KMS-11 (cell line): ENCODE measurements around the gene PALLD.

Source experiments
- H2AFZ ChIP-seq: fragments of 200-600 bp; sonication (generic); 2 replicates; pipeline ENCODE4 v1.6.1; 2016; ENCODE audit warnings: antibody characterized with exemption, mixed run types, low read depth
- H3K27ac ChIP-seq: fragments of 200-600 bp; sonication (generic); 2 replicates; pipeline ENCODE4 v1.6.1; 2016; ENCODE audit warnings: mild to moderate bottlenecking, mixed run types
- H3K27me3 ChIP-seq: fragments of 200-600 bp; sonication (generic); 2 replicates; pipeline ENCODE4 v1.6.1; 2017; ENCODE audit warnings: mild to moderate bottlenecking, low read depth, mixed run types, moderate library complexity; ENCODE audit not compliant: insufficient read depth
- H3K36me3 ChIP-seq: fragments of 200-600 bp; sonication (generic); 2 replicates; pipeline ENCODE4 v1.6.1; 2017; ENCODE audit warnings: mild to moderate bottlenecking, mixed run types; ENCODE audit not compliant: insufficient read depth
- H3K4me1 ChIP-seq: fragments of 200-600 bp; sonication (generic); 2 replicates; pipeline ENCODE4 v1.6.1; 2016; ENCODE audit warnings: mild to moderate bottlenecking, low read depth, mixed run types; ENCODE audit not compliant: poor library complexity, severe bottlenecking
- H3K4me2 ChIP-seq: fragments of 200-600 bp; sonication (generic); 2 replicates; pipeline ENCODE4 v1.7.0; 2016; ENCODE audit warnings: mild to moderate bottlenecking, mixed run types
- H3K4me3 ChIP-seq: fragments of 200-600 bp; sonication (generic); IDR thresholded peaks from 2 replicates; pipeline ENCODE4 v1.6.1; 2017; ENCODE audit warnings: low read depth, low read length, mixed read lengths; ENCODE audit not compliant: insufficient read depth
- H3K79me2 ChIP-seq: fragments of 200-600 bp; sonication (generic); 2 replicates; pipeline ENCODE4 v1.6.1; 2016; ENCODE audit warnings: low read depth, mixed run types; ENCODE audit not compliant: insufficient read depth
- H3K9ac ChIP-seq: fragments of 200-600 bp; sonication (generic); 2 replicates; pipeline ENCODE4 v1.6.1; 2016; ENCODE audit warnings: mild to moderate bottlenecking, mixed run types
- H4K20me1 ChIP-seq: fragments of 200-600 bp; sonication (generic); 2 replicates; pipeline ENCODE4 v1.6.1; 2016; ENCODE audit warnings: mild to moderate bottlenecking, mixed run types; ENCODE audit not compliant: insufficient read depth
- CTCF ChIP-seq: fragments of 200-600 bp; sonication (generic); conservative IDR thresholded peaks from 2 replicates; pipeline ENCODE4 v1.6.1; 2017; ENCODE audit warnings: low read depth, mild to moderate bottlenecking, antibody characterized with exemption, low read length, moderate library complexity, mixed read lengths

PALLD gene

DNA sequence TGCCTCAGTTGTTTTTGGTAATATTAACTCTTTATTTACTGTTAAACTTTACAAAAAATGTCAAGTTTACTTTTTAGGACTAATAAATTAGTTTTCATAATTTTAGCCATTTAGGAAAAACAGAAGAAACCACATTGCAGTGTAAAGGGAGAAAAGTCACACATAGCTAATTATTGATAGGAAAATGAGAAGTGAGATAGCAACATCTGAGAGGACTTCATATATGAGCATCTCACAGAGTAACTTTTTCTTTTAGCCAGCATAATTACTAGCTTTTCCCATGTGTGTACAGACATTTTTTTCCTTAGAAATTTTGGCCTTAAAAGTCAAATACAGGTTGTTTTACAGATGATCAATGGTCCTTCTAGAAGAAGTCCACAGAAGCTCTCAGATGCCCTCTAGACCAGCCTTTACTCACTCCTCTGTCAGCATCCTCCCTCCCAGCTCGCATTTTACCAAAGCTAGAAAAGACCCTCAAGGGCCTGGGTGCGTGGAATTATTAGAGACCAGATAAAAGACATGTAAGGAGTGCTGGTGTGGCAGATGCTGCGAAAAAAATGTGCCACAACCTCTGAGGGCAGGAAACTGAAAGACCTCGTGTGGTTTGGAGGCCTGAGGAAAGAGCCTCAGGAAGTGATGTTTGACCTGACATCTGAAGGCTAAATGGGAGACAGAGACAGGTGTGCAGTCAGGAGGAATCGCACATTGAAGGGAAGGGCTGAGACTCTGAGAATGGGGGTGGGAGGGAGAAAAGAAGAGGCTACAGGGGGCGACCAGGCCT is 356.3 kb downstream of the PALLD start:
- H3K4me1 ChIP-seq, result peaks cover 72% of the 10 kb centered on the region
- no peak for TF ChIP-seq CTCF
- no peak overlapping the region; the same call in 1 of the 2 replicates for H3K9ac ChIP-seq
- no peaks in the 10 kb centered on the region for H3K36me3 ChIP-seq
- H2AFZ ChIP-seq, result no peak overlapping the region
- no peaks in the 10 kb centered on the region for H3K27me3 ChIP-seq
- H3K27ac ChIP-seq, result peak overlapping the region; percentile 47
- no peaks in the 10 kb centered on the region for H4K20me1 ChIP-seq
- no peak overlapping the region for H3K4me3 ChIP-seq
- H3K4me2 ChIP-seq, result peak overlapping the region; percentile 80
- peaks cover 15% of the 10 kb centered on the region; the same call in 1 of the 2 replicates for H3K79me2 ChIP-seq

- H3K4me2 ChIP-seq, result peak overlapping the region; percentile 80
- H4K20me1 ChIP-seq, result no peaks in the 10 kb centered on the region
- peaks cover 66% of the 10 kb centered on the region for H3K4me1 ChIP-seq
- H3K4me3 ChIP-seq, result no peak overlapping the region
- peaks cover 15% of the 10 kb centered on the region; the same call in 1 of the 2 replicates for H3K79me2 ChIP-seq
- H3K9ac ChIP-seq, result no peak overlapping the region
- TF ChIP-seq CTCF, result no peak
- H3K27ac ChIP-seq, result peak overlapping the region; percentile 47
- H2AFZ ChIP-seq, result no peak overlapping the region
- no peaks in the 10 kb centered on the region for H3K27me3 ChIP-seq
- no peaks in the 10 kb centered on the region for H3K36me3 ChIP-seq
Measured at GRCh38 chr4:168853770-168854169, 356.9 kb downstream of the PALLD start.

- Histone ChIP-seq H3K27me3 (no peaks in the 10 kb centered on the region), H2AFZ (no peak overlapping the region), H3K4me1 (peaks cover 59% of the 10 kb centered on the region), H3K27ac (no peak overlapping the region), H3K9ac (no peak overlapping the region), H3K36me3 (no peaks in the 10 kb centered on the region), H3K4me2 (peak overlapping the region; percentile 80; the same call in 1 of the 2 replicates), H3K79me2 (peaks cover 10% of the 10 kb centered on the region; the same call in 1 of the 2 replicates), H3K4me3 (no peak overlapping the region), H4K20me1 (no peaks in the 10 kb centered on the region)
- TF ChIP-seq CTCF, result no peak
Measured at GRCh38 chr4:168854350-168854921, 357.6 kb downstream of the PALLD start.

DNA sequence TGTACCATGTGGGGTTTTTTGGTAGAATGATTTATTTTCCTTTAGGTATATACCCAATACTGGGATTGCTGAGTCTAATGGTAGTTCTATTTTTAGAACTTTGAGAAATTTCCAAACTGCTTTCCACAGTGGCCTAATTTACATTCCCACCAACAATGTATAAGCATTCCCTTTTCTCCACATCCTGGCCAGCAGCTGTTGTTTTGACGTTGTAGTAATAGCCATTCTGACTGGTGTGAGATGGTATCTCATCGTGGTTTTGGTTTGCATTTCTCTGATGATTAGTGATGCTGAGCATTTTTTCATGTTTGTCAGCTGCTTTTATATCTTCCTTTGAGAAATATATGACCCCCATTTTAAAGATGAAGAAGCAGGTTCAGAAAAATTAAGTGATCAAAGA is 359.5 kb downstream of the PALLD start:
- Histone ChIP-seq H3K27me3 (no peaks in the 10 kb centered on the region), H3K4me3 (no peak overlapping the region), H3K4me2 (peak overlapping the region; percentile 19; the same call in 1 of the 2 replicates), H3K4me1 (peaks cover 56% of the 10 kb centered on the region), H3K36me3 (no peaks in the 10 kb centered on the region), H3K27ac (no peak overlapping the region), H2AFZ (no peak overlapping the region), H3K9ac (no peak overlapping the region), H4K20me1 (no peaks in the 10 kb centered on the region), H3K79me2 (0 out of 2 replicates have a peak, but pooled peaks cover 10% of the 10 kb centered on the region)
- no peak for TF ChIP-seq CTCF
